ENCODE results near the gene TSC22D1.

DNA sequence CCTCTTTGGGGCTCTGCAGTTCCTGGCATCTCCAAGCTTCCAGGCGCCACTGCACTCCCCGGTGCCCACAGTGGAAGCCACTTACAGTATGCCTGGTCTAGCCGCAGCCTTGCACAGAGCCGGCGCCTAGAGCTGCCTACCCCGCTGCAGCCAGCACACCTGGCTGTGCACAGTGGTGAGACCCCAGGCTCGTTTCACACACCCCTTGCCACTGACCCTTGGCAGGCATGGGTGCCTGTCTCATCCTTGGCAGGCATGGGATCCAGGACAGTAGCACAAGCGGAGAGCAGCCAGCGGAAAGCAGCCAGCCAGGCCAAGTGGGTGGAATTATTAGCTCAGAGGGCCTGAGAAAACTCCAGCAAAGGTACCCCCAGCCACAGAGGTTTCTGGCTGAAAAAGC is 116.5 kb downstream of the TSC22D1 start:
- no peak for TF ChIP-seq HDGF (IDR thresholded peaks at IDR 0.05; ENCODE audit: borderline replicate concordance)
- TF ChIP-seq FOXK2 (IDR thresholded peaks at IDR 0.05) = no peak
- TF ChIP-seq ZNF384 (IDR thresholded peaks at IDR 0.05) = no peak
- no peak for TF ChIP-seq TARDBP (IDR thresholded peaks at IDR 0.05)
- no peak for TF ChIP-seq BHLHE40 (IDR thresholded peaks at IDR 0.05; ENCODE audit: borderline replicate concordance)
- no peak for TF ChIP-seq CTBP1 (IDR thresholded peaks at IDR 0.05; ENCODE audit: borderline replicate concordance)

All from HEK293T (cell line).